Calu3 (cell line): ENCODE results near the gene CIBAR2. TPM values are rescaled to one million over a fixed set of nuclear protein-coding genes. Genes with fewer than 3 reads are reported as not detected.

Experiments used
- BruUV-seq: library from RNA; stranded (reverse); fragments of 400-500 nt; replicated peaks from 2 replicates; lab custom pipeline; 2021; lab: Mats Ljungman, UMichigan
- CTCF ChIA-PET: fragments of 300-600 bp; sonication (Branson Sonifier 250); formaldehyde crosslinking; loops from one replicate; lab custom pipeline; 2022; ENCODE audit warnings: antibody characterized with exemption; lab: Charles Lee
- DNase-seq: peaks from one replicate; pipeline ENCODE4 v3.0.0; 2022
- H3K27ac Mint-ChIP-seq: one replicate; pipeline ENCODE4 v1.8.0; 2022; ENCODE audit warnings: mixed read lengths; ENCODE audit not compliant: unreplicated experiment
- H3K27me3 Mint-ChIP-seq: one replicate; pipeline ENCODE4 v1.8.0; 2022; ENCODE audit warnings: mixed read lengths; ENCODE audit not compliant: unreplicated experiment
- H3K36me3 Mint-ChIP-seq: one replicate; pipeline ENCODE4 v1.8.0; 2022; ENCODE audit warnings: mild to moderate bottlenecking, moderate library complexity, mixed read lengths; ENCODE audit not compliant: insufficient read depth, unreplicated experiment
- H3K4me1 Mint-ChIP-seq: one replicate; pipeline ENCODE4 v1.8.0; 2022; ENCODE audit warnings: mild to moderate bottlenecking, low read depth, mixed read lengths; ENCODE audit not compliant: unreplicated experiment
- H3K4me3 Mint-ChIP-seq: one replicate; pipeline ENCODE4 v1.8.0; 2022; ENCODE audit warnings: mild to moderate bottlenecking, low read depth, moderate library complexity, mixed read lengths; ENCODE audit not compliant: unreplicated experiment
- H3K9me3 Mint-ChIP-seq: one replicate; pipeline ENCODE4 v1.8.0; 2022; ENCODE audit warnings: low read depth, mixed read lengths; ENCODE audit not compliant: unreplicated experiment
- CTCF ChIP-seq: fragments of 200-600 bp; IDR thresholded peaks from one replicate; pipeline ENCODE4 v1.8.0; 2022; ENCODE audit warnings: antibody characterized with exemption; ENCODE audit not compliant: unreplicated experiment
- intact Hi-C: fragments of 100-400 bp; cut with micrococcal nuclease; formaldehyde crosslinking; loops from one replicate; pipeline ENCODE4 v1.10.0; 2022; ENCODE audit not compliant: unreplicated experiment
- total RNA-seq: library from RNA; stranded (reverse); gene quantifications from 2 replicates; pipeline ENCODE4 v1.2.3, GENCODE V29; 2022

CIBAR2 gene
- total RNA-seq, 1 experiment from 2014 or later, result not detected

- Mint-ChIP-seq H3K9me3 (no peaks in the 10 kb centered on the region), H3K4me3 (no peak overlapping the region), H3K4me1 (peaks cover 9% of the 10 kb centered on the region), H3K36me3 (no peaks in the 10 kb centered on the region), H3K27me3 (no peaks in the 10 kb centered on the region), H3K27ac (no peak overlapping the region)
- intact Hi-C loops, result no loop called here
- TF ChIP-seq CTCF, result no peak
- no peak for DNase-seq
- no TSS peak for BruUV-seq
- CTCF ChIA-PET, result interaction anchor here (0.6 kb wide), 1 partner anchor 366 kb away, joined by 3 read pairs; no protein-coding TSS in a partner anchor
Measured at GRCh38 chr16:85082173-85083050, 29.9 kb downstream of the CIBAR2 start.

GRCh38 chr16:85081765-85082164 lies 30.5 kb downstream of the CIBAR2 start:
- Mint-ChIP-seq H3K4me1 (peaks cover 3% of the 10 kb centered on the region), H3K27me3 (no peaks in the 10 kb centered on the region), H3K27ac (no peak overlapping the region), H3K4me3 (no peak overlapping the region), H3K36me3 (no peaks in the 10 kb centered on the region), H3K9me3 (no peaks in the 10 kb centered on the region)
- BruUV-seq, result no TSS peak
- intact Hi-C loops, result no loop called here
- no peak for DNase-seq
- TF ChIP-seq CTCF, result no peak
- CTCF ChIA-PET, result interaction anchor here (0.6 kb wide), 1 partner anchor 366 kb away, joined by 3 read pairs; no protein-coding TSS in a partner anchor

DNA sequence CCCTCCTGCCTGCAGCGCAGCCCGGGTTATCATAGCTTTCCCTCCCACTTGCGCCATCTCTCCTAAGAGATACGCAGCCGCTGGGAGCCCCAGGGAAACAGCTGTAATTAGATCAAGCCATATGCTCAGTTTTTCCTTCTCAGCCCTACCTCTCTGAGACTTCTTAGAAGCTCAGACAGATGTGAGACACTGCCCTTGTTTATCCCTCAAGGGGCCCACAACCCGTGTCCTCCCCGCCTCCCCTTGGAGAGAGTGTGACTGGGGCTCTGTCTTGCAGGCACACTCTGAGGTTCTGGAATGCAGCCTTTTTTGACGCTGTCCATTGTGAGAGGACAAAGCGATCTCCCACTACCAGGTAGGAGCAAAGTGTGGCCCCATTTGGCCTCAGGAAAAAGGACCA lies 31.2 kb downstream of the CIBAR2 start:
- no peak overlapping the region for H3K4me3 Mint-ChIP-seq
- TF ChIP-seq CTCF, result no peak
- intact Hi-C loops, result no loop called here
- no peak for DNase-seq
- no peaks in the 10 kb centered on the region for H3K27me3 Mint-ChIP-seq
- no peaks in the 10 kb centered on the region for H3K9me3 Mint-ChIP-seq
- CTCF ChIA-PET, result no interaction called here
- no peak overlapping the region for H3K27ac Mint-ChIP-seq
- H3K4me1 Mint-ChIP-seq, result no peaks in the 10 kb centered on the region
- no peaks in the 10 kb centered on the region for H3K36me3 Mint-ChIP-seq
- BruUV-seq, result no TSS peak

- DNase-seq, result no peak
- Mint-ChIP-seq H3K9me3 (no peaks in the 10 kb centered on the region), H3K27ac (no peak overlapping the region), H3K4me1 (no peaks in the 10 kb centered on the region), H3K27me3 (no peaks in the 10 kb centered on the region), H3K36me3 (no peaks in the 10 kb centered on the region), H3K4me3 (no peak overlapping the region)
- intact Hi-C loops, result no loop called here
- CTCF ChIA-PET, result no interaction called here
- no TSS peak for BruUV-seq
- no peak for TF ChIP-seq CTCF
Measured at GRCh38 chr16:85079785-85080570, 32.3 kb downstream of the CIBAR2 start.
